HepG2 (cell line): ENCODE data around the gene SPATA13. TPM values are rescaled to one million over a fixed set of nuclear protein-coding genes. Genes with fewer than 3 reads are reported as not detected.
"Not testable (repeated sequence)": the region's sequence is repeated elsewhere in the genome, so short reads cannot be mapped to it uniquely, and the experiment has no call there.

ENCODE experiments used
- ATAC-seq: fragments of 200-7000 bp; cut with Tn5 transposase; 3 replicates; pipeline ENCODE4 v1.9.1; 2020; ENCODE audit warnings: mild to moderate bottlenecking, moderate library complexity
- BruUV-seq: library from RNA; stranded (reverse); fragments of 400-500 nt; replicated peaks from 2 replicates; lab custom pipeline; 2021; lab: Mats Ljungman, UMichigan
- CTCF ChIA-PET: fragments of 300-600 bp; formaldehyde crosslinking; extraction: SDS; loops from one replicate; lab custom pipeline; 2021; ENCODE audit warnings: low total read pairs, inconsistent platforms, low intra/inter-chr PET ratio; lab: Yijun Ruan, JAX
- POLR2A ChIA-PET: fragments of 350-600 bp; sonication (Branson Sonifier 250); formaldehyde crosslinking; loops from one replicate; lab custom pipeline; 2020; ENCODE audit warnings: antibody characterized with exemption, inconsistent platforms; lab: Yijun Ruan, JAX
- DNase-seq: peaks from one replicate; pipeline ENCODE4 v3.0.0-alpha.2; 2015; ENCODE audit warnings: low spot score
- FAIRE-seq: peaks from 3 replicates; lab custom pipeline; 2011; peaks lifted over from hg19 to GRCh38; lab: Jason Lieb, UNC
- H2AFZ ChIP-seq: one replicate; pipeline ENCODE4 v1.6.1; 2011; ENCODE audit warnings: low read length, inconsistent platforms
- H3K27ac ChIP-seq: fragments of 300-600 bp; 3 replicates; pipeline ENCODE4 v1.8.0; 2011; ENCODE audit warnings: mixed run types, mild to moderate bottlenecking, mixed read lengths, low read length, inconsistent platforms; ENCODE audit not compliant: insufficient read depth; ENCODE audit errors: extremely low read length
- H3K27me3 ChIP-seq, 2 experiments: fragments of 200-600 bp in 1 of 2; 2 replicates in 1 of 2; 3 replicates in 1 of 2; pipeline versions ENCODE4 v1.6.0 to v1.8.0; 2011; ENCODE audit warnings: low read length in 2 of 2, mild to moderate bottlenecking in 2 of 2, moderate library complexity in 2 of 2, inconsistent platforms in 1 of 2; ENCODE audit not compliant: insufficient read depth in 2 of 2, control insufficient read depth in 1 of 2
- H3K36me3 ChIP-seq, 2 experiments: fragments of 200-600 bp in 1 of 2; replicated peaks in 1 of 2; 2 replicates in 1 of 2; 3 replicates in 1 of 2; pipeline versions ENCODE4 v1.5.1 to v1.8.0; 2011; ENCODE audit warnings: low read length in 2 of 2, inconsistent platforms in 1 of 2; ENCODE audit not compliant: insufficient read depth in 2 of 2, control insufficient read depth in 1 of 2
- H3K4me1 ChIP-seq: 2 replicates; pipeline ENCODE4 v1.5.1; 2012; ENCODE audit warnings: low read length, inconsistent platforms; ENCODE audit not compliant: insufficient read depth
- H3K4me2 ChIP-seq: 2 replicates; pipeline ENCODE4 v1.6.0; 2011; ENCODE audit warnings: low read depth, low read length, inconsistent platforms
- H3K4me3 ChIP-seq, 3 experiments: fragments of 200-600 bp in 1 of 3; sonication (generic), shearing (Covaris generic) in 1 of 3; replicated peaks in 1 of 3; 2 replicates each; pipeline ENCODE4 v1.5.1; 2011 to 2016; ENCODE audit warnings: low read length in 3 of 3, inconsistent platforms in 2 of 3, low read depth in 2 of 3, mild to moderate bottlenecking in 2 of 3, control low read depth in 1 of 3, mixed read lengths in 1 of 3; ENCODE audit not compliant: insufficient read depth in 1 of 3
- H3K79me2 ChIP-seq: one replicate; pipeline ENCODE4 v1.6.1; 2011; ENCODE audit warnings: low read length, inconsistent platforms; ENCODE audit not compliant: insufficient read depth
- H3K9ac ChIP-seq: 2 replicates; pipeline ENCODE4 v1.6.0; 2011; ENCODE audit warnings: mild to moderate bottlenecking, low read depth, low read length, inconsistent platforms; ENCODE audit not compliant: insufficient read depth
- H3K9me3 ChIP-seq: 2 replicates; pipeline ENCODE4 v1.5.1; 2012; ENCODE audit warnings: mild to moderate bottlenecking, low read length
- H4K20me1 ChIP-seq: 2 replicates; pipeline ENCODE4 v1.6.0; 2011; ENCODE audit warnings: inconsistent platforms, mild to moderate bottlenecking, low read length, moderate library complexity; ENCODE audit not compliant: insufficient read depth
- ZBTB25 ChIP-seq: IDR thresholded peaks from 2 replicates; pipeline ENCODE4 v1.6.1; 2018; ENCODE audit warnings: missing genetic modification reagents
- ZNF30 ChIP-seq: sonication (generic); formaldehyde crosslinking; IDR thresholded peaks from 2 replicates; pipeline ENCODE4 v1.5.0; 2020; ENCODE audit warnings: mild to moderate bottlenecking, missing genetic modification reagents
- ZNF407 ChIP-seq: sonication (generic); formaldehyde crosslinking; IDR thresholded peaks from one replicate; pipeline ENCODE4 v1.5.1; 2020; ENCODE audit warnings: mild to moderate bottlenecking, missing genetic modification reagents; ENCODE audit errors: not compliant biosample characterization
- WGBS: methylation state at CpG from one replicate; pipeline ENCODE4 v1.1.6; 2017; ENCODE audit warnings: low lambda C conversion rate; 5-methylcytosine and 5-hydroxymethylcytosine counted together
- in situ Hi-C: cut with HindIII; loops from 2 replicates; pipeline ENCODE4 v1.10.0; 2017; ENCODE audit warnings: low pct_unique_long_range_greater_than_20kb; ENCODE audit not compliant: extremely low pct_ligation_motif_present
- intact Hi-C: fragments of 100-400 bp; cut with micrococcal nuclease; formaldehyde crosslinking; loops from one replicate; pipeline ENCODE4 v1.10.0; 2022; ENCODE audit not compliant: unreplicated experiment
- polyA plus RNA-seq, 8 experiments: library from polyadenylated mRNA; depleted of rRNA in 3 of 8; stranded (reverse) in 7 of 8; unstranded in 1 of 8; fragments of >200 nt; fragmentation: Illumina TruSeq in 4 of 8; extraction: Trizol in 4 of 8; gene quantifications; 2 replicates each; pipeline versions ENCODE4 v1.2.1 to v1.2.3, GENCODE V29; 2011 to 2016; ENCODE audit warnings: low read depth in 4 of 8, missing spikeins in 1 of 8, mixed read lengths in 1 of 8; ENCODE audit not compliant: insufficient read depth in 1 of 8
- total RNA-seq, 5 experiments: library from RNA; depleted of rRNA; stranded (reverse); fragments of >200 nt; fragmentation: Illumina TruSeq; extraction: Trizol; gene quantifications; 2 replicates each; pipeline ENCODE4 v1.2.3, GENCODE V29; 2016; ENCODE audit warnings: low read depth in 1 of 5

Gene SPATA13
- total and polyA plus RNA-seq, 2 of the 13 experiments (the other 11 are each of a cell fraction or from before 2014, with no cell fraction given): 11.3 to 14.2 TPM

- TF ChIP-seq ZNF407: no peak
- no peak for TF ChIP-seq ZBTB25 (CRISPR knock-in tag)
- TF ChIP-seq ZNF30 (CRISPR knock-in tag): no peak
Measured at GRCh38 chr13:24308488-24309020, 148.0 kb downstream of the SPATA13 start (continued).

GRCh38 chr13:24309300-24309699, 148.8 kb downstream of the SPATA13 start, which contains the start of gene C1QTNF9:
Gene C1QTNF9, plus strand, starts transcription at chr13:24309580. Its CDS starts 6,424 bp downstream, at chr13:24316004.
- H3K79me2 ChIP-seq, H3K9ac ChIP-seq, ATAC-seq, H3K27ac ChIP-seq, CTCF ChIA-PET, BruUV-seq, H3K36me3 ChIP-seq, H3K4me1 ChIP-seq, H4K20me1 ChIP-seq, H3K27me3 ChIP-seq, intact Hi-C loops, DNase-seq, H3K4me2 ChIP-seq, in situ Hi-C loops, H3K9me3 ChIP-seq, H2AFZ ChIP-seq, H3K4me3 ChIP-seq, FAIRE-seq, POLR2A ChIA-PET: not testable (repeated sequence)
- 43% methylated on average over 2 of the region's 2 CpGs for WGBS
